NCI-H446 treated with DMSO at 0.1 percent for 48 hours (cell line): ENCODE measurements around the gene OR5K3.

Experiments
- DNase-seq: peaks from one replicate; lab custom pipeline; 2025; lab: John Stamatoyannopoulos, UW

The OR5K3 gene

DNA sequence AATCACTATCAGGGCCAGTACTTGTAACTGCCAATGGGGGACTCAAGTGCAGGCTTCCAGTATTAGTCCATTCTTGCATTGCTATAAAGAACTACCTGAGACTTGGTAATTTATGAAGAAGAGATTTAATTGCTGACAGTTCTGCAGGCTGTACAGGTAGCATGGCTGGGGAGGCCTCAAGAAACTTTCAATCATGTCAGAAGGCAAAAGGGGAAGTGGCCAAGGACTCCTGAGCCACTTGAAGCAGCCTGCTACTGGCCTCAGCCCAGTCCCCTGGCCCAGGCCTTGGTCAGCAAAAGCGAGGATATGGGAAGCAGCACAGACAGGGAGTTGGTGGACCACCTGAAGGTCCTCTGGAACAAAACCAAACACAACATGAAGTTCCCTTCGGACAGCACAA, 43.3 kb downstream of the OR5K3 start:
- no peak for DNase-seq

DNA sequence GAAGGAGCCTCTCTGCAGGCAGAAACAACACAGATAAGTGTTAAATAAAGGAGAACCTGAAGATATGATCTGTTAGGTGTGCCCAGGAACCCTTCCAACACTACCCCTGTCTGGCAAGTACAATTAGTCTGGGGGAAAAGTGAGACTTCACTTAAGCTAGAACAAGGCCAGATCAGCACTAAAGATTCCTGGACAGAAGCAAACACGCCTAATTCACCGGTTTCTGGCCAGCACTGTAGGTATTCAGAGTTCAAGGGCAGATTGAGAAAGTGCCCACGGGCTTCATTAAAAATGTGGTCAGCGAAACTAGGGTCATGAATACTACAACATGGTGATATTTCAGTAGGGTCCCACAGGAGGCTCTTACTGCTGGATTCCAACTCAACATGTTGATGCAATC, 43.9 kb downstream of the OR5K3 start:
- no peak for DNase-seq

DNA sequence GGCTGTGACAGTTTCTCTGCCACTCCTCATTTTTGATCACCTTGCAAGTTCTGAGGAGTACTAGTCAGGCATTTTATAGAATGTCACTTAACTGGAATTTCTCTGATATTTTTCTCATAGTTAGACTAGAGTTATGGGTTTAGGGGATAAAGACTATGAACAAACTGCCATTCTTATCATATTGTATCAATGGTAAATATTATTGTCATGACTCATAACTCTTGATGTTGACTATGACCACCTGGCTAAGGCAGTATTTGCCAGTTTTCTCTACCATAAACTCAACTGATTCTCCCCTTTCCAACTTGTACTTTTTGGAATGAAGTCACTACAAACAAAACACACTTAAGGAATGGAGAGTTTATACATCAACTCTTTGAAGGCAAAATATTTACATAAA, 49.8 kb downstream of the OR5K3 start:
- no peak for DNase-seq
